Sigmoid colon (tissue), 7 donors: ENCODE measurements around the gene CHMP4A. TPM values are rescaled to one million over a fixed set of nuclear protein-coding genes. Genes with fewer than 3 reads are reported as not detected.
A peak's percentile ranks its signal among the peaks of the same experiment; 100 is the strongest.

Experiments used
- DNase-seq: peaks from one replicate; pipeline ENCODE4 v3.0.0-alpha.2; 2019
- H3K27ac ChIP-seq, 4 donors: fragments of 200-600 bp; sonication (generic); one replicate each; pipeline ENCODE4 v1.5.1; 2016 to 2019; ENCODE audit warnings: mild to moderate bottlenecking in 1 of 4
- H3K27me3 ChIP-seq, 3 donors: fragments of 200-600 bp; sonication (generic); one replicate each; pipeline ENCODE4 v1.5.1; 2019; ENCODE audit warnings: mild to moderate bottlenecking in 1 of 3
- H3K36me3 ChIP-seq, 4 donors: fragments of 200-600 bp; sonication (generic); one replicate each; pipeline ENCODE4 v1.5.1; 2016 to 2019
- H3K4me1 ChIP-seq, 4 donors: fragments of 200-600 bp; sonication (generic); one replicate each; pipeline ENCODE4 v1.5.1; 2017 to 2019
- H3K4me3 ChIP-seq, 4 donors: fragments of 200-600 bp; sonication (generic); one replicate each; pipeline ENCODE4 v1.5.1; 2017 to 2019; ENCODE audit warnings: mild to moderate bottlenecking in 2 of 4, moderate library complexity in 1 of 4
- H3K9me3 ChIP-seq, 4 donors: fragments of 200-600 bp in 3 of 4; sonication (generic) in 3 of 4; one replicate each; pipeline versions ENCODE4 v1.5.1 to v1.6.1; 2013 to 2019
- CTCF ChIP-seq, 4 experiments: fragments of 450-650 bp in 3 of 4; fragments of 200-600 bp in 1 of 4; IDR thresholded peaks; one replicate each; pipeline ENCODE4 v1.5.1; 2016 to 2019; ENCODE audit warnings: antibody characterized with exemption in 4 of 4, mild to moderate bottlenecking in 3 of 4, moderate library complexity in 2 of 4
- EP300 ChIP-seq, 4 donors: sonication (generic); formaldehyde crosslinking; IDR thresholded peaks; one replicate each; pipeline ENCODE4 v1.6.1; 2017; ENCODE audit warnings: antibody characterized with exemption in 4 of 4
- POLR2A ChIP-seq, 2 donors: fragments of 450-650 bp; IDR thresholded peaks; one replicate each; pipeline ENCODE4 v1.6.1; 2016; ENCODE audit warnings: antibody characterized with exemption in 2 of 2, mild to moderate bottlenecking in 2 of 2, moderate library complexity in 2 of 2
- POLR2AphosphoS5 ChIP-seq, 4 donors: sonication (generic); formaldehyde crosslinking; IDR thresholded peaks; one replicate each; pipeline ENCODE4 v1.6.1; 2017; ENCODE audit warnings: antibody characterized with exemption in 4 of 4
- WGBS, 2 donors: extraction: QIAGEN DNeasy Blood & Tissue Kit; methylation state at CpG; one replicate each; pipeline ENCODE4 v1.1.7; 2013; 5-methylcytosine and 5-hydroxymethylcytosine counted together
- intact Hi-C: fragments of 100-400 bp; cut with DNase I; formaldehyde crosslinking; loops from one replicate; pipeline ENCODE4 v1.15.1; 2023
- polyA plus RNA-seq, 3 donors: library from polyadenylated mRNA; stranded (reverse); fragments of 200-250 nt; gene quantifications; one replicate each; pipeline ENCODE4 v1.2.3, GENCODE V29; 2013
- total RNA-seq, 4 donors: library from RNA; depleted of rRNA; stranded (reverse); fragments of >200 nt; gene quantifications; one replicate each; pipeline ENCODE4 v1.1.0, GENCODE V29; 2016
- donor health status: healthy with polysubstance abuse.
- donor health status: Bipolar disorder and iron deficiency.
- donor health status: healthy.

The CHMP4A gene
- total and polyA plus RNA-seq, 7 donors = 65.6 to 149 (median 109) TPM

GRCh38 chr14:24165785-24166184, 47.5 kb downstream of the CHMP4A start:
- H3K27ac ChIP-seq = no peak overlapping the region
- TF ChIP-seq POLR2AphosphoS5 (IDR thresholded peaks at IDR 0.05) (no peak), EP300 (IDR thresholded peaks at IDR 0.05) (no peak), POLR2A (IDR thresholded peaks at IDR 0.05) (no peak), CTCF (IDR thresholded peaks at IDR 0.05) (no peak)
- H3K36me3 ChIP-seq = peaks cover 18 to 57% (median 41%) of the 10 kb centered on the region in 4 donors
- no peak for DNase-seq
- no peaks in the 10 kb centered on the region for H3K9me3 ChIP-seq
- intact Hi-C loops = no loop called here
- H3K27me3 ChIP-seq = no peaks in the 10 kb centered on the region
- H3K4me3 ChIP-seq = no peak overlapping the region
- H3K4me1 ChIP-seq = peaks cover 0 to 35% (median 24%) of the 10 kb centered on the region in 4 donors
- 94 to 98% methylated on average over 5 of the region's 5 CpGs for WGBS, 2 donors

GRCh38 chr14:24164518-24164991, 48.7 kb downstream of the CHMP4A start:
- no peak for DNase-seq
- Histone ChIP-seq H3K4me1 (peaks cover 0 to 40% (median 28%) of the 10 kb centered on the region in 4 donors), H3K9me3 (no peaks in the 10 kb centered on the region), H3K36me3 (peaks cover 22 to 68% (median 41%) of the 10 kb centered on the region in 4 donors), H3K4me3 (no peak overlapping the region), H3K27ac (no peak overlapping the region), H3K27me3 (no peaks in the 10 kb centered on the region)
- TF ChIP-seq POLR2A (IDR thresholded peaks at IDR 0.05) (no peak), POLR2AphosphoS5 (IDR thresholded peaks at IDR 0.05) (no peak), EP300 (IDR thresholded peaks at IDR 0.05) (no peak), CTCF (IDR thresholded peaks at IDR 0.05) (no peak)
- intact Hi-C loops = no loop called here
- 87 to 94% methylated on average over 14 of the region's 14 CpGs for WGBS, 2 donors

GRCh38 chr14:24162093-24162492, 51.2 kb downstream of the CHMP4A start:
- H3K27ac ChIP-seq = peak overlapping the region; percentile 90 to 97 (median 92)
- WGBS, 2 donors = 56 to 60% methylated on average over 8 of the region's 8 CpGs
- intact Hi-C loops = no loop called here
- peaks cover 32 to 73% (median 52%) of the 10 kb centered on the region in 4 donors for H3K36me3 ChIP-seq
- no peak for DNase-seq
- H3K4me3 ChIP-seq = peak overlapping the region; percentile 55 to 77 (median 63)
- H3K27me3 ChIP-seq = no peaks in the 10 kb centered on the region
- H3K4me1 ChIP-seq = peaks cover 0 to 40% (median 28%) of the 10 kb centered on the region in 4 donors
- no peaks in the 10 kb centered on the region for H3K9me3 ChIP-seq
- no peak for TF ChIP-seq CTCF (IDR thresholded peaks at IDR 0.05)
- TF ChIP-seq POLR2AphosphoS5 (IDR thresholded peaks at IDR 0.05) = no peak
- TF ChIP-seq EP300 (IDR thresholded peaks at IDR 0.05) = no peak
- no peak for TF ChIP-seq POLR2A (IDR thresholded peaks at IDR 0.05)

GRCh38 chr14:24160850-24161804, 52.2 kb downstream of the CHMP4A start, which contains the start of gene IRF9:
IRF9 (plus strand) TSS chr14:24161265; CDS start chr14:24162145, 880 bp downstream.
- peaks cover 0 to 40% (median 28%) of the 10 kb centered on the region in 4 donors for H3K4me1 ChIP-seq
- intact Hi-C loops = loop anchor here (1.0 to 2.0 kb wide), 3 partner anchors 14 to 47 kb away; partner anchors contain the start of genes DCAF11, IPO4, NRL and PSME2
- WGBS, 2 donors = 0% methylated on average over 12 of the region's 12 CpGs
- H3K27ac ChIP-seq = peak within 1 kb of the TSS; percentile 90 to 97 (median 92)
- no peaks in the 10 kb centered on the region for H3K27me3 ChIP-seq
- H3K36me3 ChIP-seq = peaks cover 41 to 73% (median 52%) of the 10 kb centered on the region in 4 donors
- peak within 1 kb of the TSS; percentile 55 to 77 (median 63) for H3K4me3 ChIP-seq
- peak; percentile 98 for DNase-seq
- no peaks in the 10 kb centered on the region for H3K9me3 ChIP-seq
- TF ChIP-seq POLR2A (IDR thresholded peaks at IDR 0.05) = peak; percentile 25 to 48
- peak; percentile 68 to 93 (median 83) for TF ChIP-seq POLR2AphosphoS5 (IDR thresholded peaks at IDR 0.05)
- TF ChIP-seq EP300 (IDR thresholded peaks at IDR 0.05) = peak in 2 of 4 donors; percentile 34 to 86
- TF ChIP-seq CTCF (IDR thresholded peaks at IDR 0.05) = peak; percentile 91 to 96 (median 94)
